HG03039 (cell line): ENCODE data around the gene MAML2.
A peak's percentile ranks its signal among the peaks of the same experiment; 100 is the strongest.

ENCODE experiments used
- ATAC-seq: cut with Tn5 transposase; IDR thresholded peaks from one replicate; pipeline ENCODE4 v1.9.1; 2021; ENCODE audit warnings: mild to moderate bottlenecking, moderate library complexity; ENCODE audit not compliant: unreplicated experiment

MAML2 gene

GRCh38 chr11:96052921-96053651 is 289.9 kb downstream of the MAML2 start:
- no peak for ATAC-seq

- peak; percentile 92 for ATAC-seq
Measured at GRCh38 chr11:96051820-96052219, 291.2 kb downstream of the MAML2 start.

- no peak for ATAC-seq
Measured at GRCh38 chr11:96050435-96051182, 292.4 kb downstream of the MAML2 start.

GRCh38 chr11:96049426-96049825 is 293.6 kb downstream of the MAML2 start:
- no peak for ATAC-seq

GRCh38 chr11:96045622-96046456 is 297.2 kb downstream of the MAML2 start:
- no peak for ATAC-seq

- ATAC-seq, result no peak
Measured at GRCh38 chr11:96044747-96045146, 298.2 kb downstream of the MAML2 start.

GRCh38 chr11:96044311-96044710 is 298.7 kb downstream of the MAML2 start:
- no peak for ATAC-seq

- no peak for ATAC-seq
Measured at GRCh38 chr11:96043291-96043690, 299.7 kb downstream of the MAML2 start.

- no peak for ATAC-seq
Measured at GRCh38 chr11:96038046-96038445, 304.9 kb downstream of the MAML2 start.

GRCh38 chr11:96037405-96037949 is 305.5 kb downstream of the MAML2 start:
- ATAC-seq, result no peak

- no peak for ATAC-seq
Measured at GRCh38 chr11:96036863-96037262, 306.1 kb downstream of the MAML2 start.

- ATAC-seq, result no peak
Measured at GRCh38 chr11:96035740-96036078, 307.3 kb downstream of the MAML2 start.

- ATAC-seq, result no peak
Measured at GRCh38 chr11:96035031-96035739, 307.8 kb downstream of the MAML2 start.

- no peak for ATAC-seq
Measured at GRCh38 chr11:96033599-96033998, 309.4 kb downstream of the MAML2 start.

- no peak for ATAC-seq
Measured at GRCh38 chr11:96033095-96033494, 309.9 kb downstream of the MAML2 start.

- ATAC-seq, result no peak
Measured at GRCh38 chr11:96028746-96029145, 314.2 kb downstream of the MAML2 start.

- ATAC-seq, result no peak
Measured at GRCh38 chr11:96027021-96027420, 316.0 kb downstream of the MAML2 start.

GRCh38 chr11:96026310-96026709 is 316.7 kb downstream of the MAML2 start:
- ATAC-seq, result no peak

GRCh38 chr11:96024666-96025065 is 318.3 kb downstream of the MAML2 start:
- no peak for ATAC-seq

- ATAC-seq, result no peak
Measured at GRCh38 chr11:96023275-96023674, 319.7 kb downstream of the MAML2 start.
